Ovary (tissue), 9 donors: ENCODE results near the gene PRKCQ. TPM values are rescaled to one million over a fixed set of nuclear protein-coding genes. Genes with fewer than 3 reads are reported as not detected.

Source experiments
- DNase-seq, 5 donors: peaks; one replicate each; pipeline ENCODE4 v3.0.0-alpha.2; 2019 to 2020
- H3K27ac ChIP-seq, 2 donors: fragments of 200-600 bp; one replicate each; pipeline versions ENCODE4 v1.5.1 to v1.8.0; 2019 to 2022
- H3K27me3 ChIP-seq: fragments of 200-600 bp; one replicate; pipeline ENCODE4 v1.8.0; 2022
- H3K36me3 ChIP-seq: fragments of 200-600 bp; sonication (generic); one replicate; pipeline ENCODE4 v1.5.1; 2019
- H3K4me1 ChIP-seq: one replicate; pipeline ENCODE4 v1.8.1; 2013; ENCODE audit warnings: mild to moderate bottlenecking, moderate library complexity; ENCODE audit not compliant: insufficient read depth
- H3K4me3 ChIP-seq: fragments of 200-600 bp; sonication (generic); one replicate; pipeline ENCODE4 v1.5.1; 2017
- H3K9me3 ChIP-seq, 2 donors: fragments of 200-600 bp in 1 of 2; sonication (generic) in 1 of 2; one replicate each; pipeline versions ENCODE4 v1.5.1 to v1.8.1; 2013 to 2019; ENCODE audit warnings: mild to moderate bottlenecking in 1 of 2, moderate library complexity in 1 of 2
- EP300 ChIP-seq: sonication (generic); formaldehyde crosslinking; IDR thresholded peaks from one replicate; pipeline ENCODE4 v1.6.1; 2017; ENCODE audit warnings: antibody characterized with exemption
- POLR2A ChIP-seq: fragments of 450-650 bp; IDR thresholded peaks from one replicate; pipeline ENCODE4 v1.6.1; 2017; ENCODE audit warnings: antibody characterized with exemption, mild to moderate bottlenecking, moderate library complexity
- WGBS, 3 donors: extraction: QIAGEN DNeasy Blood & Tissue Kit in 1 of 3; methylation state at CpG; one replicate each; pipeline versions ENCODE4 v1.1.5 to v1.1.7; 2013 to 2017; 5-methylcytosine and 5-hydroxymethylcytosine counted together
- intact Hi-C, 4 donors: fragments of 100-400 bp; cut with DNase I; formaldehyde crosslinking; loops; one replicate each; pipeline versions ENCODE4 v1.11.0 to v1.15.1; 2022 to 2023
- polyA plus RNA-seq, 2 donors: library from polyadenylated mRNA; stranded (reverse); fragments of 200-250 nt in 1 of 2; fragments of 350-450 nt in 1 of 2; fragmentation: Illumina TruSeq in 1 of 2; extraction: RNeasy Lipid Tissue Mini Kit (QIAGEN cat#74804) in 1 of 2; gene quantifications; one replicate each; pipeline ENCODE4 v1.2.3, GENCODE V29; 2013 to 2014
- total RNA-seq, 7 donors: library from RNA; depleted of rRNA in 2 of 7; stranded (reverse); fragments of >200 nt in 2 of 7; fragmentation: NEBNext Ultra II Directional in 3 of 7; extraction: Animal tissue kit (Norgen Biotek cat#: 25700) in 3 of 7; gene quantifications; one replicate each; pipeline versions ENCODE4 v1.1.0 to v1.2.4, GENCODE V29; 2016 to 2023
- TF ChIP-seq, protein P1 (sequence below), 3 donors: fragments of 450-650 bp in 2 of 3; fragments of 200-600 bp in 1 of 3; IDR thresholded peaks; one replicate each; pipeline versions ENCODE4 v1.5.1 to v1.8.0; 2016 to 2022; ENCODE audit warnings: antibody characterized with exemption in 3 of 3, mild to moderate bottlenecking in 1 of 3
- donor health status: DM: no; HTN: no; CAD: no; lungs with moderate emphysema.
- donor health status: DM: no; HTN: no; CAD: no.
- donor health status: Bipolar disorder and iron deficiency.
- donor health status: DM: yes; HTN: yes; CAD: no.
- donor health status: DM: no; HTN: no; CAD: no.
- donor health status: DM: yes; HTN: yes; CAD: no.

PRKCQ gene
- total and polyA plus RNA-seq, 9 donors = 0.71 to 3.6 (median 1.1) TPM

DNA sequence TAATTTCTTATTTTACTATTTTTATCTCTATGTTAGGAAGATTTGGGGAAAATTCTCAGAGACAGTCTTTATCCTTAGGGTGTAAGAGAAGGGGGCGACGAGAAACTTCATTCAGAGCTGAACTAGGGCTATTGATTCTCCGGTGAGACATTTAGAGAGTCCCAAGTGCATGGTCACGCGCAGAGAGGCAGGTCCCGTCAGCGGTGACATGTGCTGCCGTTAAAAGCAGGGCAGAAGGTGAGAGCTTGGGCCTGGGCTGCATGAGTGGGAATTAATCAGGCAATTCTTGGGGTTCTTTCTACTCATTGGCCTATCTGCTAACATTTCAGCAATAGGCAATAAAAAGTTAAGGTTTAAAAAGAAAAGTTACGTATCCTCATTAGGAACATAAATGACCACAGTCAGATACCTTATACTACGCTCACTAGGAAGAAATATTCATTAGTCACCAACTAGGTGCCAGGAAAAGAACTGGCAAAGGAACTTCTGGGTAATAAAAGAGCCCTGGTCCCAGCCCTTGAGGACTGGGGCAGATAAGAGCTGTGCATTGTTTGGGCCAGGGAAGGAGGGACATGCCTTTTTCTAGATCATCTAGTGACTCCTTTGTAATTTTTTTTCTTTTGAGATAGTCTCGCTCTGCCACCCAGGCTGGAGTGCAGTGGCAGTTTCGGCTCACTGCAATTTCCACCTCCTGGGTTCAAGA, 21.2 kb downstream of the PRKCQ start:
- Histone ChIP-seq H3K9me3 (no peaks in the 10 kb centered on the region), H3K27me3 (no peaks in the 10 kb centered on the region), H3K36me3 (no peaks in the 10 kb centered on the region), H3K4me3 (no peak overlapping the region), H3K27ac (no peak overlapping the region), H3K4me1 (no peaks in the 10 kb centered on the region)
- 92 to 93% (median 92%) methylated on average over 12 of the region's 12 CpGs for WGBS, 3 donors
- intact Hi-C loops = no loop called here
- TF ChIP-seq, protein P1, sequence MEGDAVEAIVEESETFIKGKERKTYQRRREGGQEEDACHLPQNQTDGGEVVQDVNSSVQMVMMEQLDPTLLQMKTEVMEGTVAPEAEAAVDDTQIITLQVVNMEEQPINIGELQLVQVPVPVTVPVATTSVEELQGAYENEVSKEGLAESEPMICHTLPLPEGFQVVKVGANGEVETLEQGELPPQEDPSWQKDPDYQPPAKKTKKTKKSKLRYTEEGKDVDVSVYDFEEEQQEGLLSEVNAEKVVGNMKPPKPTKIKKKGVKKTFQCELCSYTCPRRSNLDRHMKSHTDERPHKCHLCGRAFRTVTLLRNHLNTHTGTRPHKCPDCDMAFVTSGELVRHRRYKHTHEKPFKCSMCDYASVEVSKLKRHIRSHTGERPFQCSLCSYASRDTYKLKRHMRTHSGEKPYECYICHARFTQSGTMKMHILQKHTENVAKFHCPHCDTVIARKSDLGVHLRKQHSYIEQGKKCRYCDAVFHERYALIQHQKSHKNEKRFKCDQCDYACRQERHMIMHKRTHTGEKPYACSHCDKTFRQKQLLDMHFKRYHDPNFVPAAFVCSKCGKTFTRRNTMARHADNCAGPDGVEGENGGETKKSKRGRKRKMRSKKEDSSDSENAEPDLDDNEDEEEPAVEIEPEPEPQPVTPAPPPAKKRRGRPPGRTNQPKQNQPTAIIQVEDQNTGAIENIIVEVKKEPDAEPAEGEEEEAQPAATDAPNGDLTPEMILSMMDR (IDR thresholded peaks at IDR 0.05) = no peak
- TF ChIP-seq POLR2A (no peak), EP300 (no peak)
- DNase-seq = no peak

DNA sequence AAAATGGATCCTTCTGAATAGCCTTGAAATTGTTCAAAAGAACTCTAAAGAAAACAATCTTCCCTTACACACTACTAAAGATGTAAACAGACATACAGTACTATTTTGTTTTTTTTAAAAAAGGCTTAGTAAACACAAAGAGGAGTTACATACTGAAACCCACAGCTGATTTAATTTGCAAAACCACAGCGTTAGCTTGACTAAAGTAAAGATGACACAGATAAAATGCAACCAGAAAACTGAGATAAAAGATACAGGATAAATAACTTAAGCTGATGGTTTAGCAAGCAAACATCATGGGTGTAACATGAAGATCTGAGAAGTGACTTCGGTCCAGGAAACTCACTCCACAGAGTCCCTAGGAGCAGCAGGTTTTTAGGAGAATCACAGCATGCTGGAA, 21.8 kb downstream of the PRKCQ start:
- WGBS, 3 donors = 13 to 44% (median 19%) methylated on average over 2 of the region's 2 CpGs
- H3K4me3 ChIP-seq = no peak overlapping the region

DNA sequence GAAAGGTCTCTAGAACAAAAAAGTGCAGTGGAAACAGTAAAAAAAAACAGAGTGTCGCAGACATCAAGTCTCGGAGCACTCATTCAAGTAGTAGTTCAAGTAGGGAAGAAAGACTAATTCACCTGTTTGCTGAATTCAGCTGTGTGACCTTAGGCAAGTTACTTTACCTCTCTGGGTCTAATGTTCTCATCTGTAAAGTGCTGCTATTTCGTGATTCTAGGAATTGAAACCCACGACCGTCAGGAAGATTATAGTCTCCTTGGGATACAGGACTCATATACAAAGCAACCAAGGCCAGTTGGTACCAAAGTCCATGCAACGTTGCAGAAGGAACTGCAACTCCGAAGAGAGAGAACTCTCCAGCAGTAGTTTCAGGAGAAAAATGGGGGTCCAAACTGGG, 26.1 kb downstream of the PRKCQ start:
- intact Hi-C loops = no loop called here
- Histone ChIP-seq H3K27me3 (no peaks in the 10 kb centered on the region), H3K4me3 (no peak overlapping the region)

More for the DNA sequence above, 21.8 kb downstream of the PRKCQ start:
- Histone ChIP-seq H3K27ac (no peak overlapping the region), H3K4me1 (no peaks in the 10 kb centered on the region), H3K9me3 (no peaks in the 10 kb centered on the region), H3K36me3 (no peaks in the 10 kb centered on the region), H3K27me3 (no peaks in the 10 kb centered on the region)
- TF ChIP-seq EP300 (no peak), POLR2A (no peak)
- TF ChIP-seq, protein P1 (IDR thresholded peaks at IDR 0.05) = no peak
- intact Hi-C loops = no loop called here
- no peak for DNase-seq

DNA sequence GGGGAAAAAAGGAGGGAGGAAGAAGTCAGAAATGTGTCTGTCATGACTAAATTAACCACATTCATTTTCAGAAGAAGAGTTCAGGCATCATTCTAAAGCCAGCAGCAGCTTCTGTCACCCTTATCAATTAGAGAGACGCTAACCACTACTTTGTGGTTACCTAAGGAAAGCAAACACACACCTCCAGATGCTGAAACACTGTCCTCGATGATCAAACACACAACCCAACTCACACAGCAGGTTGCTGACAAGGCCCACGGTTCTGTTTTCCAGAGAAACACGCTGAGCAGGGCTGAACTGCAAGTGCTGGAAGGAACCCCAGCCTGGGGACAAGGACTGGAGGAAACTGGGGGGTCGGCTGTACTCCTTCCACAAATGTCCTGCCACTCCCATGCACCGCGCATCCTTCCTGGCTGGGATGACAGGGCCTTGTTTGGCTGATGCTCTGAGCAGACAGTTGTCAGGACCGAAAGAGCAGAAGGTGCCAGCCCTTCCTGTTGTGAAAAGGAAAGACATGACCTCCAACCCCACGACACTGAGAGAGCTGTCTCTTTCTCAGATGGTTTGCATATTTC, 36.6 kb downstream of the PRKCQ start:
- DNase-seq = no peak
- TF ChIP-seq EP300 = no peak
- TF ChIP-seq, protein P1 (IDR thresholded peaks at IDR 0.05) = no peak
- no peak for TF ChIP-seq POLR2A
- Histone ChIP-seq H3K36me3 (no peaks in the 10 kb centered on the region), H3K27ac (no peak overlapping the region), H3K4me3 (no peak overlapping the region), H3K27me3 (no peaks in the 10 kb centered on the region), H3K4me1 (no peaks in the 10 kb centered on the region), H3K9me3 (no peaks in the 10 kb centered on the region)
- WGBS, 3 donors = 68 to 73% (median 69%) methylated on average over 9 of the region's 9 CpGs
- intact Hi-C loops = no loop called here

More for the DNA sequence above, 26.1 kb downstream of the PRKCQ start:
- WGBS, 3 donors = 76 to 84% (median 79%) methylated on average over 7 of the region's 7 CpGs
- Histone ChIP-seq H3K4me1 (no peaks in the 10 kb centered on the region), H3K9me3 (no peaks in the 10 kb centered on the region), H3K36me3 (no peaks in the 10 kb centered on the region), H3K27ac (no peak overlapping the region)
- no peak for DNase-seq
- no peak for TF ChIP-seq POLR2A
- TF ChIP-seq EP300 = no peak
- TF ChIP-seq, protein P1 (IDR thresholded peaks at IDR 0.05) = no peak
